ENCODE measurements around the gene KCTD10.

Gene KCTD10

GRCh38 chr12:109433618-109434017 lies 43.5 kb downstream of the KCTD10 start:
- Histone ChIP-seq H3K36me3 (ENCODE audit: insufficient read depth, low read length) (no peaks in the 10 kb centered on the region), H3K27me3 (ENCODE audit: insufficient read depth, low read length) (no peaks in the 10 kb centered on the region), H3K4me3 (ENCODE audit: low read depth, low read length, poor library complexity, severe bottlenecking) (no peak overlapping the region), H3F3A (ENCODE audit: insufficient read depth, low read length) (no peaks in the 10 kb centered on the region), H3K4me1 (ENCODE audit: insufficient read depth, low read length, severe bottlenecking) (no peaks in the 10 kb centered on the region), H3K9ac (ENCODE audit: low read length) (no peak overlapping the region), H4K20me1 (ENCODE audit: insufficient read depth, low read length) (no peaks in the 10 kb centered on the region), H3K79me2 (ENCODE audit: insufficient read depth, low read length) (no peaks in the 10 kb centered on the region), H3K9me3 (ENCODE audit: low read length) (no peaks in the 10 kb centered on the region), H2AFZ (ENCODE audit: low read length) (no peak overlapping the region), H3K9me2 (ENCODE audit: low read depth, low read length) (no peaks in the 10 kb centered on the region), H3K4me2 (ENCODE audit: low read length) (no peak overlapping the region), H3K27ac (ENCODE audit: low read depth, low read length, poor library complexity, severe bottlenecking) (no peak overlapping the region)
- TF ChIP-seq EZH2 (IDR thresholded peaks at IDR 0.05; ENCODE audit: borderline replicate concordance, low read length) (no peak), CTCF (IDR thresholded peaks at IDR 0.05; ENCODE audit: low read length) (peak; percentile 8; the same call in 1 of the 2 replicates)

- no peak for TF ChIP-seq EZH2 (IDR thresholded peaks at IDR 0.05; ENCODE audit: borderline replicate concordance, low read length)
- peak; percentile 68 for TF ChIP-seq CTCF (IDR thresholded peaks at IDR 0.05; ENCODE audit: low read length)
- H3K9ac ChIP-seq (ENCODE audit: low read length): no peak overlapping the region
- H4K20me1 ChIP-seq (ENCODE audit: insufficient read depth, low read length): no peaks in the 10 kb centered on the region
- no peak overlapping the region for H3K27ac ChIP-seq (ENCODE audit: low read depth, low read length, poor library complexity, severe bottlenecking)
- no peak overlapping the region; the same call in 1 of the 2 replicates for H3K4me2 ChIP-seq (ENCODE audit: low read length)
- no peaks in the 10 kb centered on the region for H3K79me2 ChIP-seq (ENCODE audit: insufficient read depth, low read length)
- H3K36me3 ChIP-seq (ENCODE audit: insufficient read depth, low read length): no peaks in the 10 kb centered on the region
- H3K27me3 ChIP-seq (ENCODE audit: insufficient read depth, low read length): no peaks in the 10 kb centered on the region
- H3K4me1 ChIP-seq (ENCODE audit: insufficient read depth, low read length, severe bottlenecking): no peaks in the 10 kb centered on the region
- H2AFZ ChIP-seq (ENCODE audit: low read length): no peak overlapping the region
- H3F3A ChIP-seq (ENCODE audit: insufficient read depth, low read length): no peaks in the 10 kb centered on the region
- no peaks in the 10 kb centered on the region for H3K9me3 ChIP-seq (ENCODE audit: low read length)
- H3K9me2 ChIP-seq (ENCODE audit: low read depth, low read length): no peaks in the 10 kb centered on the region
- H3K4me3 ChIP-seq (ENCODE audit: low read depth, low read length, poor library complexity, severe bottlenecking): no peak overlapping the region
Measured at GRCh38 chr12:109432842-109433304, 44.2 kb downstream of the KCTD10 start.

GRCh38 chr12:109432431-109432830 lies 44.7 kb downstream of the KCTD10 start:
- no peak for TF ChIP-seq CTCF (IDR thresholded peaks at IDR 0.05; ENCODE audit: low read length)
- no peak for TF ChIP-seq EZH2 (IDR thresholded peaks at IDR 0.05; ENCODE audit: borderline replicate concordance, low read length)
- Histone ChIP-seq H3K36me3 (ENCODE audit: insufficient read depth, low read length) (no peaks in the 10 kb centered on the region), H3K4me3 (ENCODE audit: low read depth, low read length, poor library complexity, severe bottlenecking) (no peak overlapping the region)

More at GRCh38 chr12:109432431-109432830, 44.7 kb downstream of the KCTD10 start:
- no peaks in the 10 kb centered on the region for H4K20me1 ChIP-seq (ENCODE audit: insufficient read depth, low read length)
- H3K9me3 ChIP-seq (ENCODE audit: low read length): no peaks in the 10 kb centered on the region
- no peak overlapping the region for H2AFZ ChIP-seq (ENCODE audit: low read length)
- H3K9ac ChIP-seq (ENCODE audit: low read length): no peak overlapping the region
- H3K4me1 ChIP-seq (ENCODE audit: insufficient read depth, low read length, severe bottlenecking): no peaks in the 10 kb centered on the region
- H3K79me2 ChIP-seq (ENCODE audit: insufficient read depth, low read length): no peaks in the 10 kb centered on the region
- no peaks in the 10 kb centered on the region for H3K27me3 ChIP-seq (ENCODE audit: insufficient read depth, low read length)
- no peak overlapping the region for H3K4me2 ChIP-seq (ENCODE audit: low read length)
- no peaks in the 10 kb centered on the region for H3F3A ChIP-seq (ENCODE audit: insufficient read depth, low read length)
- no peak overlapping the region for H3K27ac ChIP-seq (ENCODE audit: low read depth, low read length, poor library complexity, severe bottlenecking)
- H3K9me2 ChIP-seq (ENCODE audit: low read depth, low read length): no peaks in the 10 kb centered on the region

Data from OCI-LY1 (cell line).